BLaER1 treated with 17β-estradiol and CSF1 and Interleukin-3, amounts not matched to agents 10 nM and 100 nM (cell line): Measurements from ENCODE around the gene SULT4A1.

Experiments used
- H3K27ac ChIP-seq, 11 experiments: shearing (Covaris generic); formaldehyde crosslinking; 2 replicates each; pipeline ENCODE4 v1.8.1; 2022
- H3K27me3 ChIP-seq, 11 experiments: shearing (Covaris generic); formaldehyde crosslinking; 2 replicates each; pipeline ENCODE4 v1.8.1; 2022
- H3K36me3 ChIP-seq, 11 experiments: shearing (Covaris generic); formaldehyde crosslinking; 2 replicates each; pipeline ENCODE4 v1.8.1; 2022
- H3K4me1 ChIP-seq, 10 experiments: shearing (Covaris generic); formaldehyde crosslinking; 2 replicates each; pipeline ENCODE4 v1.8.1; 2022
- H3K4me2 ChIP-seq, 11 experiments: shearing (Covaris generic); formaldehyde crosslinking; 2 replicates each; pipeline ENCODE4 v1.8.1; 2022
- H3K4me3 ChIP-seq, 10 experiments: shearing (Covaris generic); formaldehyde crosslinking; 2 replicates each; pipeline ENCODE4 v1.8.1; 2022
- H3K9ac ChIP-seq, 11 experiments: shearing (Covaris generic); formaldehyde crosslinking; 2 replicates each; pipeline ENCODE4 v1.8.1; 2022
- H3K9me3 ChIP-seq, 11 experiments: shearing (Covaris generic); formaldehyde crosslinking; replicated peaks in 1 of 11; 2 replicates each; pipeline ENCODE4 v1.8.1; 2022
- H4K20me1 ChIP-seq, 11 experiments: shearing (Covaris generic); formaldehyde crosslinking; 2 replicates each; pipeline ENCODE4 v1.8.1; 2022
- Cebpa-rat ChIP-seq, 11 experiments: shearing (Covaris generic); IDR thresholded peaks; 2 replicates each; pipeline ENCODE4 v1.8.1; 2022

SULT4A1 gene

DNA sequence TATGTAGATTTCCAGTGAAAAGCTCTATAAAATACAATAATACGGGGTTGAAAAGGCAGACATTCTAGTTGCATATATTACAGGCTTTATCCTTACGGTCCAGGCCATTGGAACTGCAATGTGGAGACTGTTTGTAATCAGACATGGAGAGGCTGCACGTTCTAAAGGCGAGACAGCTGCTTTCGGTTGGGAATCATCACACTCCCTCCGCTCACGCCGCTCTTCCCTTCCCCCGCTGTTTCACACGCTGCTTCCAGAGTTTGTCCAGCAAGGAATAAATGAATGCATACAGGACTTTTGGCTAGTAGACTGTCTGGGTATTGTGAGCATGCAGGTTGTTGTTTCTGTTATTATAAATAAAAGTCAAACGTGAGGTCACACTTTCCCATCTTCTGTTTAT lies 36.7 kb downstream of the SULT4A1 start:
- no peak overlapping the region for H3K27ac ChIP-seq
- TF ChIP-seq Cebpa-rat (IDR thresholded peaks at IDR 0.05), result no peak
- H3K36me3 ChIP-seq, result no peaks in the 10 kb centered on the region
- H3K4me2 ChIP-seq, result peak overlapping the region in 5 of 11 experiments; percentile 52 to 95 (median 89); a peak in 3 of 22 replicates
- H3K9ac ChIP-seq, result no peak overlapping the region
- peaks cover 0 to 11% (median 0%) of the 10 kb centered on the region in 11 experiments; a peak in 1 of 22 replicates for H4K20me1 ChIP-seq
- H3K9me3 ChIP-seq, result no peaks in the 10 kb centered on the region
- H3K4me1 ChIP-seq, result peaks cover 34 to 51% (median 49%) of the 10 kb centered on the region in 10 experiments
- peaks cover 0 to 16% (median 0%) of the 10 kb centered on the region in 11 experiments; a peak in 5 of 22 replicates for H3K27me3 ChIP-seq
- no peak overlapping the region for H3K4me3 ChIP-seq

DNA sequence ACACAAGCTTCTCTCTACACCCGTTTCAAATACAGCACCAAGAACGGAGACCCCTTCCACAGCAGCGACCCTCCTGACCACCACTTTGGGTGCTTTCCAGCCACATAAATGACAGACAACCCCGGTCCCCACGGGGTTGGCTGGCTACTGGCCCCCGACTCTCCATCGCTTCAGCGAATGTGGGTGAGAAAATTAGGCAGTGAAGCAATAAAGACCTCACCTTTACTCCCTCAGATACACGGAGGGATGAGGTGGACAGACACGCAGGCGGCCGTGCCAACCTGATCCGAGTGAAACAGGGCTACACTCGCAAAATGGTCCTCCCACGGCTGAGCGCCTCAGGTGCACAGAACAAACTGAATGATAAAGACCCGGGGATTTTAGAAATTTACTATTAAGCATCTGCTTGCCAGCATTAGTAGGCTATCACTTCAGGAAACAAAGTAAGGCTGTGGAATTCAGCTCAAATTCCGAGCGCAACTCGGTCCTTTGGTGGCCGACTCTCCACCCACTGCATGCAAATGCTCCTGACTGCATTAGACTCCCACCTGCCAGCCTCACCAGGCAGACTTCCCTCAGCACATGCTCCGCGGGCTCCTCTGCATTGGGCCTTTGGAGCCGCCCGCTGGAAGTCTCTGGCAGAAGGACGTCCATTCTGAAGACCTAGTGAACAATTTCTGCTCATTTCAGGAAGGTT lies 37.4 kb downstream of the SULT4A1 start:
- H3K9me3 ChIP-seq, result no peaks in the 10 kb centered on the region
- H3K4me3 ChIP-seq, result no peak overlapping the region
- H3K27me3 ChIP-seq, result peaks cover 0 to 8% (median 0%) of the 10 kb centered on the region in 11 experiments; a peak in 4 of 22 replicates
- H4K20me1 ChIP-seq, result peaks cover 0 to 6% (median 0%) of the 10 kb centered on the region in 11 experiments; a peak in 1 of 22 replicates
- peaks cover 26 to 43% (median 41%) of the 10 kb centered on the region in 10 experiments for H3K4me1 ChIP-seq
- no peaks in the 10 kb centered on the region for H3K36me3 ChIP-seq
- no peak overlapping the region for H3K27ac ChIP-seq
- no peak for TF ChIP-seq Cebpa-rat (IDR thresholded peaks at IDR 0.05)
- H3K9ac ChIP-seq, result no peak overlapping the region
- no peak overlapping the region for H3K4me2 ChIP-seq

DNA sequence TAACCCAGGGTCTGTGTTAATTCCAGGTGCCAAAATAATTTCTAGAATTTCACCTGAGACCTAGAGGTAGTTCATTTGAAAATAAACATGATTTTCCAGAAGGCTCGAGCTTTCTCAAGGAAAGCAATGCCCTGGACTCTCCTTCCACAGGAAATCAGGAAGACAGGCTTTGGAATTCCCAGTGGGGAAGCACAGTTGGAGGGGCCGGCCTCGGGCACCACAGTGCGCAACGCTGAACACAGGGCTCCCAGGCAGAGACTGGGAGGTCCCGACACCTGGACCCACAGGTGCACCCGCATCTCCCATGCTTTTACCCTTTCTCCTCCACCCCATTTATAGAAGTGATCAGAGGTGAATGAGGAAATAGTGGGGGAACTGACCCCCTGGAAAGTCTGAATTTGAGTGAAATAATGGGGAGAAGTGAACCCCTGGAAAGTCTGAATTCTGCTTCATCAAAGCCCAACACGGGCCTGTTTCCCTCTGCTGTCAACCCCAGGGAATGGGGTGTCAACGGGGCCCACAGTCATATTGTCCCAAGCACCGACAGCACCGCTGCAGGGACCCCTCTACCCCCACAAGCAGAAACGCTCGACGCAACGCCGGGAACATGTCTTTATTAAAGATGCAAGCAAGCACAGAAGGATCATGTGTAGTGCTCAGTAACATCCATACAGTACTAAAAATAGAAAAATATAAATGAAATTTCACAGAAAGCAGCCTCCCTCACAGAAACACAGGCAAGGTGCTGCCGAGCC lies 38.2 kb downstream of the SULT4A1 start:
- H3K4me2 ChIP-seq, result no peak overlapping the region
- TF ChIP-seq Cebpa-rat (IDR thresholded peaks at IDR 0.05), result no peak
- H3K36me3 ChIP-seq, result no peaks in the 10 kb centered on the region
- H3K27ac ChIP-seq, result no peak overlapping the region
- no peak overlapping the region for H3K4me3 ChIP-seq
- H3K9me3 ChIP-seq, result no peaks in the 10 kb centered on the region
- 0 out of 22 replicates have a peak, but pooled peaks cover 0 to under 1% (median 0%) of the 10 kb centered on the region in 11 experiments for H3K27me3 ChIP-seq
- peaks cover 19 to 36% (median 33%) of the 10 kb centered on the region in 10 experiments for H3K4me1 ChIP-seq
- no peak overlapping the region for H3K9ac ChIP-seq
- peaks cover 0 to 6% (median 0%) of the 10 kb centered on the region in 11 experiments; a peak in 1 of 22 replicates for H4K20me1 ChIP-seq

DNA sequence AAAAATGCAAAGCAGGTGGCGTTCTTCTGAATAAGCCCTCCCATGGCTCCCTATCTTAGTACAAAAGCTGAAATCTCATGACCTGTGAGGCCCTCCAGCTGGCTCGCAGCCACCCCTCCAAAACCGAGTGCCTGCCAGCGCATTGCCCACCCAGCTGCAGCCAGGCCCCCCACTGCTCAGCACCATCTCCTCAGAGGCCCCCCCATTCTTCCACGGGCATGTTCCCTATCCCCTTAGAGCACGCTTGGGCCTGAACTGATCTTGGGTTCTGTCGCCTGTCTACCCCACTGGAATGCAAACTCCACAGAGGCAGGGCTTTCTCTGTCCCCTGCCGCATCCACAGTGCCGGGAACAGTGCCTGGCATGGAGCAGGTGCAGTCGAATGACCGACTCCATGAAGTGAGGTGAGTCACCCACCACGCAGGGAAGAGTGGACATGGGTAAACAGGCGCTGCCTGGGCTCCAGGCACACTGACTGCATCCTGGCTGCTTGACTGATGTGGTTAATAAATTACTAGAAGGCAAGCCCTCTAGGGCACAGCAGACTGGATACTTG lies 38.9 kb downstream of the SULT4A1 start:
- Histone ChIP-seq H3K9ac (no peak overlapping the region), H3K36me3 (no peaks in the 10 kb centered on the region), H3K4me2 (no peak overlapping the region), H3K4me1 (peaks cover 12 to 29% (median 27%) of the 10 kb centered on the region in 10 experiments), H3K27me3 (no peaks in the 10 kb centered on the region), H3K27ac (no peak overlapping the region), H3K4me3 (no peak overlapping the region), H4K20me1 (peaks cover 0 to 6% (median 0%) of the 10 kb centered on the region in 11 experiments; a peak in 2 of 22 replicates), H3K9me3 (no peaks in the 10 kb centered on the region)
- no peak for TF ChIP-seq Cebpa-rat (IDR thresholded peaks at IDR 0.05)

DNA sequence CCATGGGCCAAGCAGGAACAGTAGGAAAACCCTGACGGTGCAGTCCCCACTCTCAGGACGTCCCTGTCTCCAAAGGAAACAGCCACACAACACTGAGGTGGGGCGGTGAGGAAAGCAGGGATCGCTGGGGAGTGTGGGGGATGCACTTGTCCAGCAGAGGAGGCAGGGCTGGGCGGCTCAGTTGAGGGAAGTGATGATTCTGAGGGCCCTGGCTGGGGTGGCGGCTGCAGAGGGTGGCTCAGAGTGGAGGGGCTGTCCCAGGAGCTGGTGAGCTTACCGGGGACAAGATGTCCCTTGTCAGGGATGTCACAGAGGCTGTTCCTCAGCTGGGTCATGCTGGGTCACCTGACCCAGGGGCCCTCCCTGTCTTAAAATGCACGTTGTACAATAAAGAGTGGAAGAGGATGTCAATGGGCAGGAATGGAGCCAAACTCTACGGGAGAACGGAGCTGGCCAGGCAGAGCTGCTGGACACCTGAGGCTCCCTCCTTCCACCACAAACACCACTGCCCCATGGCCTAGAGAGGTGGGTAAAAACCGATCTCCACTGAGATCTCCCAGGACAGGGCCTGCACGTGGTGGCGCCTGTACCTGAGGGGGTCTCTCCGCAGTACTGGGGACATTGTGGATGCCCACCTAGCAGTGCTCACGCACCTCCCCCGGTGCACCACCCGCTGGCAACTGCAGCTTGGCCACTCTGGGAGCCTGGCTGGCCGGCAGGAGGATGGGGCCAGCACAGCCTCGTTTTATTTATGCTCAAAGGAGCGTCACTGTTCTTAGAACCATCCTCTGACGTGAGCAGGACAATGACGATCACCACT lies 40.5 kb downstream of the SULT4A1 start:
- no peak overlapping the region for H3K4me2 ChIP-seq
- H3K9ac ChIP-seq, result no peak overlapping the region
- H3K4me1 ChIP-seq, result peaks cover 9 to 13% (median 11%) of the 10 kb centered on the region in 10 experiments
- no peak for TF ChIP-seq Cebpa-rat (IDR thresholded peaks at IDR 0.05)
- H3K36me3 ChIP-seq, result no peaks in the 10 kb centered on the region
- H3K27ac ChIP-seq, result no peak overlapping the region
- no peaks in the 10 kb centered on the region for H3K27me3 ChIP-seq
- no peaks in the 10 kb centered on the region for H3K9me3 ChIP-seq
- H4K20me1 ChIP-seq, result peaks cover 0 to 6% (median 0%) of the 10 kb centered on the region in 11 experiments; a peak in 2 of 22 replicates
- no peak overlapping the region for H3K4me3 ChIP-seq

DNA sequence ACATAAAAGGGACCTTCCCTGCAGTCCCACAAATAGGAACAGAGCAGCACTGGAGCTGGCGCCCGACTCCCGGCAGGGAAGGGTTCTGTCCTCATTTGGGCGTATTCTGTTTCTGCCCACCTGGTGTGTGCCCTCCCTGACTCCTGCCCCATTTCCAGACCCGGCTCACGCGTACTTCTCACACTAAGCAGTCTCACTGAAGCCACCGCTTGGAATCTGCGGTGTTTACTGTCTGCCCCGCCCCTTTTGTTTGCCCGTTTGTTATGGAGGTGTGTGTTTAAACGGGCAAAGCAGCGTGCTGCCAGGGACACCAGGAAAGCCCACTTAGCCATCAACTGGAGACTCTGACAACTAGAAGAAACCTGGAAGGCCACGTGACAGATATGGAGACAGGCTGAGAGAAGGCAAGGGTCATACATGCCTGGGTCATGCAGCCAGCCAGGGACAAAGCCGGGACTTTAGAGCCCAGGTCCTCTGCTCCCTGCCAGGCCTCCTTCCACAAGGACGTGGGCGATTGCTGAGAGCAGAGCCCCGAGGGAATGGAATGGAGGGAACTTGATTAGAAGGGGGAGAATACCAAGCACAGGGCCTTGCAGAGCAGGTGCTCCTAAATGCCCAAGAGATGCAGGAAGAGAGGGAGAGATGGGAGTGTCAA lies 41.5 kb downstream of the SULT4A1 start:
- H3K27ac ChIP-seq, result no peak overlapping the region
- H3K27me3 ChIP-seq, result no peaks in the 10 kb centered on the region
- H3K36me3 ChIP-seq, result no peaks in the 10 kb centered on the region
- H3K4me3 ChIP-seq, result no peak overlapping the region
- H3K4me1 ChIP-seq, result peaks cover 0 to 2% (median under 1%) of the 10 kb centered on the region in 10 experiments; a peak in 10 of 20 replicates
- H3K9ac ChIP-seq, result no peak overlapping the region
- peaks cover 0 to 6% (median 0%) of the 10 kb centered on the region in 11 experiments; a peak in 2 of 22 replicates for H4K20me1 ChIP-seq
- TF ChIP-seq Cebpa-rat (IDR thresholded peaks at IDR 0.05), result no peak
- H3K9me3 ChIP-seq, result no peaks in the 10 kb centered on the region
- H3K4me2 ChIP-seq, result no peak overlapping the region

DNA sequence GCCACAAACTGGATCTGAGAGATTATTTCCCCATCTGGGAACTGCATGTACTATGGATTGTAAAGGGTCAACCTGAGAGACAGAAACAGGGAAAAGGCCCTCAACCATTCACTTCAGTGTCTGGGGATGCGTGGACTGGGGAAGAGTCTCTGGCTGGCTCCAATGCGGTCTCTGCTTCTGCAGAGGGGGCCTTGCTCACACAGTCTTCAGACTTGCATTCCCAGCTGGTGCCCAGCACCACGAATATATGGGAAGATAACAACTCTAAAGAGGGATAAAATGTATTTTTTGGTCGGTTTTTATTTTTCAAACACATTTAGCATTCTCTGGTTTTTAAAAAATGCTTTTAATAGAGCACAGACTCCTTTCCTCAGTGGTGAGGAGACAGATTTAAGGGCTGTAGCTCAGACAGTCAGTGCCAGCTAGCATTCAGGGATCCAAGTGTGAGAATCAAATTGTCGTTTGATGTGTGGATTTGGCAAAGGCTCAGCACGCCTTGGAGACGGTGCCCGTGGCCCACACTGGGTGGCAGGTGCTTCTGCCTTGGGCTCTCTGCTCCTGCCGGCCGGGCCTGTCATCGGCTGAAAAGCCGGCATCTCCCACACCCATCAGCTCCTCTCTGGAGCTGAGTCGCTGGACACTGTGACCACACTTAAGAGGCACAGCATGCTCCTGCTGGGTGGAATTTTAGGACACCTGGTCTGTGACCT lies 42.2 kb downstream of the SULT4A1 start:
- Histone ChIP-seq H3K4me2 (no peak overlapping the region), H3K36me3 (no peaks in the 10 kb centered on the region), H3K27ac (no peak overlapping the region), H4K20me1 (peaks cover 0 to 6% (median 0%) of the 10 kb centered on the region in 11 experiments; a peak in 2 of 22 replicates), H3K9ac (no peak overlapping the region), H3K9me3 (no peaks in the 10 kb centered on the region), H3K27me3 (no peaks in the 10 kb centered on the region), H3K4me3 (no peak overlapping the region), H3K4me1 (no peaks in the 10 kb centered on the region; a peak in 1 of 20 replicates)
- no peak for TF ChIP-seq Cebpa-rat (IDR thresholded peaks at IDR 0.05)
